ENCODE data around the gene CPSF7. TPM values are rescaled to one million over a fixed set of nuclear protein-coding genes. Genes with fewer than 3 reads are reported as not detected.

Gene CPSF7
- total and polyA plus RNA-seq, 3 experiments from 2014 or later = 32.9 to 140 (median 128) TPM

DNA sequence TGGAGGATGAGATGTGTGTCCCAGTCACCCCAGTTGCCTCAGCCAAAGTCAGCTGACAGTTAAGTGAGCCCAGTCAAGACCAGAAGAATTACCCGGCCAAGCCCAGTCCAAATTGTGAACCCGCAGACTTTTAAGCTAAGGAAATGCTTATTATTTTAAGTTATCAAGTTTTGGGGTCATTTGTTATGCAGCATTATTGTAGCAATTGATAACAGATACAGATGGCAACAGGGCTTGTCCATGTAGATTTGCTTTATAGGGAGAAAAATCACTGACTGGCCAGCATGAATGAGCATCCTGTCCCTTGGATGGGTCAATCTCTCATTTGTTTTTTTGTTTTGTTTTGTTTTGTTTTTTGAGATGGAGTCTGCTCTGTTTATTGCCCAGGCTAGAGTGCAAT is 23.1 kb upstream of the CPSF7 start:
- H3K9me3 ChIP-seq (ENCODE audit: low read length) = no peaks in the 10 kb centered on the region
- no peak overlapping the region for H3K27ac ChIP-seq (ENCODE audit: low read depth, low read length)
- H3K36me3 Mint-ChIP-seq = peaks cover 10 to 80% (median 38%) of the 10 kb centered on the region in 3 donors
- no peak overlapping the region for H3K4me3 ChIP-seq (ENCODE audit: low read length)
- H3K9me3 Mint-ChIP-seq = no peaks in the 10 kb centered on the region
- CTCF ChIA-PET = interaction anchor here (2.0 to 2.3 kb wide), 2 partner anchors 12 to 18 kb away, joined by 4 to 7 read pairs; no protein-coding TSS in a partner anchor
- H3K4me3 Mint-ChIP-seq = no peak overlapping the region
- H3K36me3 ChIP-seq (ENCODE audit: insufficient read depth, low read length) = peaks cover 20% of the 10 kb centered on the region
- peaks cover 1 to 7% (median 7%) of the 10 kb centered on the region in 3 donors for H3K4me1 Mint-ChIP-seq
- no peaks in the 10 kb centered on the region for H3K27me3 ChIP-seq (ENCODE audit: insufficient read depth, low read length, poor library complexity, severe bottlenecking)
- DNase-seq = no peak
- H3K27ac Mint-ChIP-seq = no peak overlapping the region
- POLR2A ChIA-PET = no interaction called here
- H3K4me1 ChIP-seq (ENCODE audit: insufficient read depth, low read length) = no peaks in the 10 kb centered on the region
- H3K27me3 Mint-ChIP-seq = no peaks in the 10 kb centered on the region

DNA sequence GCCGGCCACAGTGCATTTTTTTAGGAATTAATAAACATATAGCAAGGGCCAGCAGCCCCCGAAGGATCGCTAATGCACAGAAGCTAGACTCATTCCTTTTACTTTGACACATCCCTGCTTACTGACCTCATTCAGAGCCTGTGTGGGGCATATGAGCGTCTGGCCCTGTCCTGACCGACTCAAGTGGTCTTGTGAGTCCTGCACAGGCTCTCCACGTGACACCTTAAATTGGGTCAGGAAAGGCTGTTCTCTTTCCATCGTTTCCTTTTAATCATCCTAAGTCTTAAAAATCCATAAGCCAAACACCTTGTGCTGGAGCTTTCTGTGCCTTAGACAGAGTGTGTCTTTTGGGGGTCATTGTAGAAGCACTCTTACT is 18.8 kb upstream of the CPSF7 start:
- CTCF ChIA-PET = interaction anchor here (1.9 kb wide), 1 partner anchor 13 kb away, joined by 11 read pairs; no protein-coding TSS in a partner anchor
- Mint-ChIP-seq H3K36me3 (peaks cover 0 to 82% (median 37%) of the 10 kb centered on the region in 3 donors), H3K4me3 (no peak overlapping the region), H3K27me3 (no peaks in the 10 kb centered on the region), H3K9me3 (no peaks in the 10 kb centered on the region), H3K4me1 (peaks cover 11 to 15% (median 12%) of the 10 kb centered on the region in 3 donors), H3K27ac (peak overlapping the region in 1 of 8 donors; percentile 33)
- DNase-seq = no peak
- no peak overlapping the region for H3K4me3 ChIP-seq (ENCODE audit: low read length)
- POLR2A ChIA-PET = no interaction called here
- peaks cover 40% of the 10 kb centered on the region for H3K36me3 ChIP-seq (ENCODE audit: insufficient read depth, low read length)
- no peak overlapping the region for H3K27ac ChIP-seq (ENCODE audit: low read depth, low read length)
- H3K4me1 ChIP-seq (ENCODE audit: insufficient read depth, low read length) = no peaks in the 10 kb centered on the region
- H3K9me3 ChIP-seq (ENCODE audit: low read length) = no peaks in the 10 kb centered on the region
- H3K27me3 ChIP-seq (ENCODE audit: insufficient read depth, low read length, poor library complexity, severe bottlenecking) = no peaks in the 10 kb centered on the region

DNA sequence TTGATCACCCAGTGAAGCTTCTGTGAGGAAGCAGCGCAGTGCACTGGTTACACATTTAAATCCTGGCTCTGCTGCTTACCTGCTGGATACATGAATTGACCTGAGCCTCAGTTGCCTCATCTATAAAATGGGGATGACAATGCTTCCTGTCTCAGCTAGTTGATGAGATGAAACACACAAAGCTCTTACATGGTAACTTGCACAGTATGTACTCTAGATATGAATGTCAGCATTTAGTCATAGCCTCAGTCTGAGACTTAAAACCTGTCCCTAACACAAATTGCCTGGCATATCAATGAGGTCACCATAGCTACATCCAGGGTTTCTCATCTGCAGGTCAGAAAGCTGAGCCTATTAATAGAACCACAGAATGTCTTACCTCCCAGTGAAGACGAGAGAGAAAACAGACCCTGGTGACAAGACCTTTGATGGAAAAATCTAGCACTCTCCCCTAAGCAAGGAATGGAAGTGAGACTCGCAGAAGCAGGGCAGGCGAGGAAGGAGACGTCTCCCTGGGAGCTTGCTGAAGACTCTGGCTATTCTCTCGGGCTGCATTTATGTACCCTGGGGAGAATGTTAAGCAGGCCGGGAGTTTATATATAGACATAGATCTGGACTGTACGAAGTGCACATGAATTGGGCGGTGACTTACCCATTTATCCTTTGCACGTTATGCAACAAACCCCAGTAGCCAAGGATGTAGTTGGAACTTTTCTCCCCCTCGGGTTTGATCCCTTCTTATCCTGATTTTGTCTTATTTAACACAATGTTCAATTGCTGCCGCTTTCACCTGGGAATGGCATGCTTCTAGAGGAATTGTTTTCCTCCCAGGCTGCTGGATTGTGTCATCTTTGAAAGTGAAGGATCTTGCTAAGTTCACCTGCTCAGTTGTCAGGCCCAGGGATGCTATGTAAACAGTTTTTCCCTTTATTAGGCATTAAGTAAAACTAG is 18.1 kb upstream of the CPSF7 start:
- peaks cover 17 to 20% (median 19%) of the 10 kb centered on the region in 3 donors for H3K4me1 Mint-ChIP-seq
- POLR2A ChIA-PET = no interaction called here
- H3K27ac Mint-ChIP-seq = peak overlapping the region in 4 of 8 donors; percentile 14 to 56 (median 24)
- Histone ChIP-seq H3K27me3 (ENCODE audit: insufficient read depth, low read length, poor library complexity, severe bottlenecking) (no peaks in the 10 kb centered on the region), H3K4me1 (ENCODE audit: insufficient read depth, low read length) (no peaks in the 10 kb centered on the region), H3K9me3 (ENCODE audit: low read length) (no peaks in the 10 kb centered on the region), H3K4me3 (ENCODE audit: low read length) (no peak overlapping the region), H3K36me3 (ENCODE audit: insufficient read depth, low read length) (peaks cover 40% of the 10 kb centered on the region), H3K27ac (ENCODE audit: low read depth, low read length) (no peak overlapping the region)
- no peak overlapping the region for H3K4me3 Mint-ChIP-seq
- peaks cover 0 to 84% (median 41%) of the 10 kb centered on the region in 3 donors for H3K36me3 Mint-ChIP-seq
- CTCF ChIA-PET = interaction anchor here (0.6 to 1.3 kb wide), 5 partner anchors 12 to 112 kb away, joined by 3 to 5 read pairs (median 3); no protein-coding TSS in a partner anchor
- no peaks in the 10 kb centered on the region for H3K9me3 Mint-ChIP-seq
- no peaks in the 10 kb centered on the region for H3K27me3 Mint-ChIP-seq
- no peak for DNase-seq

DNA sequence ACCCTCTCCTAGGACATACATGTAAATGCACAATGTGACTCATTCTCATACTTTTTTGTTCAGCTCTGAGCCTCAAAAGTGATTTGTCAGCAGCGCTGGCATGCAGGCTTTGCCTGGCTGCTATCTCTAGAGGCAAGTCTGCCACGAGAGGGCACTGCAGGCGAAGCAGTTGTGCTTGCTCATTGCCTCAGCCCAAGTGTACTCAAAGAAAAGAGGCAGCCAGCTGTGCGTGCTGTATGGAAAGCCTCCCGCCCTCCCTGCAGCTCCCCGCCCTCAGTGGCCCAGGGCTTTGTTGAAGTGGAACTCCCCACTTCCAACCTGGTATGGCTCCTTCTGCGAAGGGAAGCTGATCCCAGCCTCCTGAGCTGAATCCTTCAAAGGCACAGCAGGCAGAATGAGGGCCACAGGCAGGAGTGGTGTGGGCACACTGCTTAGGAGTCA is 16.5 kb upstream of the CPSF7 start:
- peaks cover 0 to 90% (median 37%) of the 10 kb centered on the region in 3 donors for H3K36me3 Mint-ChIP-seq
- no peaks in the 10 kb centered on the region for H3K9me3 Mint-ChIP-seq
- POLR2A ChIA-PET = no interaction called here
- no peaks in the 10 kb centered on the region for H3K9me3 ChIP-seq (ENCODE audit: low read length)
- no peaks in the 10 kb centered on the region for H3K27me3 ChIP-seq (ENCODE audit: insufficient read depth, low read length, poor library complexity, severe bottlenecking)
- H3K4me1 ChIP-seq (ENCODE audit: insufficient read depth, low read length) = no peaks in the 10 kb centered on the region
- H3K4me3 Mint-ChIP-seq = no peak overlapping the region
- peak overlapping the region in 2 of 8 donors; percentile 47 to 81 for H3K27ac Mint-ChIP-seq
- no peaks in the 10 kb centered on the region for H3K27me3 Mint-ChIP-seq
- H3K4me1 Mint-ChIP-seq = peaks cover 24 to 25% (median 25%) of the 10 kb centered on the region in 3 donors
- no peak overlapping the region for H3K4me3 ChIP-seq (ENCODE audit: low read length)
- H3K36me3 ChIP-seq (ENCODE audit: insufficient read depth, low read length) = peaks cover 40% of the 10 kb centered on the region
- H3K27ac ChIP-seq (ENCODE audit: low read depth, low read length) = no peak overlapping the region
- peak; percentile 20 to 62 (median 33) for DNase-seq
- CTCF ChIA-PET = interaction anchor here (0.7 to 1.6 kb wide), 6 partner anchors 9 to 80 kb away, joined by 3 to 13 read pairs (median 4); partner anchors contain the start of genes CPSF7 and SDHAF2

DNA sequence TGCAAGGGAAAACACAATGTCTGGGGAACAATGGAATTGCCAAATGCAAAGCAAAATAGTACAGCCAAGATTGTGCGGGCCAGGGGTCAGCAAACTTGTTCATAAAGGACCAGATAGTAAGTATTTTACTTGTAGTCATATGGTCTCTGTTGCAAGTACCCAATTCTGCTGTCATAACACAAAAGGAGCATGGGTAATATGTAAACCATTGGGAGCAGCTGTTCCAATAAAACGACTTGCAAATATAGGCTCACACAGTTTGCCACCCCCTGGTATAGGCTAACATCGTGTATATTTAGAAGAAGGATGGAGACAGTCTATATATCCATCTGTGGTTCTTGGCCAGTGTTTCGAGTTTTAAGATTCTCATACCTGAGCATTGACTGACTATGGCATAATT is 15.7 kb upstream of the CPSF7 start:
- ChIA-PET POLR2A (no interaction called here), CTCF (interaction anchor here (0.7 to 1.6 kb wide), 5 partner anchors 9 to 80 kb away, joined by 3 to 13 read pairs (median 4); partner anchors contain the start of genes CPSF7 and SDHAF2)
- Histone ChIP-seq H3K27me3 (ENCODE audit: insufficient read depth, low read length, poor library complexity, severe bottlenecking) (no peaks in the 10 kb centered on the region), H3K4me3 (ENCODE audit: low read length) (no peak overlapping the region), H3K36me3 (ENCODE audit: insufficient read depth, low read length) (peaks cover 40% of the 10 kb centered on the region), H3K4me1 (ENCODE audit: insufficient read depth, low read length) (no peaks in the 10 kb centered on the region), H3K27ac (ENCODE audit: low read depth, low read length) (no peak overlapping the region), H3K9me3 (ENCODE audit: low read length) (no peaks in the 10 kb centered on the region)
- no peaks in the 10 kb centered on the region for H3K27me3 Mint-ChIP-seq
- H3K36me3 Mint-ChIP-seq = peaks cover 0 to 89% (median 35%) of the 10 kb centered on the region in 3 donors
- no peak overlapping the region for H3K4me3 Mint-ChIP-seq
- peaks cover 24 to 25% (median 25%) of the 10 kb centered on the region in 3 donors for H3K4me1 Mint-ChIP-seq
- DNase-seq = no peak
- H3K27ac Mint-ChIP-seq = peak overlapping the region in 1 of 8 donors; percentile 74
- H3K9me3 Mint-ChIP-seq = no peaks in the 10 kb centered on the region

DNA sequence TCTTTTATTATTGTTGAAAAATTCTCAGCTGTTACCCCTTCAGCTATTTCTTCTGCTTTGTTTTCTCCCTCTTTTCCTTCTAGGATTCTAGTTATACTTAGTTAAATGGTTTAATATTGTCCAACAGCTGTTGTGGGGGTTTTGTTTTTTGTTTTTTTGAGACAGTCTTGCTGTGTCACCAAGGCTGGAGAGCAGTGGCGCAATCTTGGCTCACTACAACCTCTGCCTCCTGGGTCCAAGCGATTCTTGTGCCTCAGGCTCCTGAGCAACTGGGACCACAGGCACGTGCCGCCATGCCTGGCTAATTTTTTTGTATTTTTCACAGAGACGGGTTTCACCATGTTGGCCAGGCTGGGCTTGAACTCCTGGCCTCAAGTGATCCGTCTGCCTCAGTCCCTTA is 12.8 kb upstream of the CPSF7 start:
- Histone ChIP-seq H3K27ac (ENCODE audit: low read depth, low read length) (no peak overlapping the region), H3K4me1 (ENCODE audit: insufficient read depth, low read length) (no peaks in the 10 kb centered on the region), H3K9me3 (ENCODE audit: low read length) (no peaks in the 10 kb centered on the region), H3K4me3 (ENCODE audit: low read length) (no peak overlapping the region), H3K36me3 (ENCODE audit: insufficient read depth, low read length) (peaks cover 38% of the 10 kb centered on the region), H3K27me3 (ENCODE audit: insufficient read depth, low read length, poor library complexity, severe bottlenecking) (no peaks in the 10 kb centered on the region)
- H3K36me3 Mint-ChIP-seq = peaks cover 0 to 89% (median 28%) of the 10 kb centered on the region in 3 donors
- no peak for DNase-seq
- POLR2A ChIA-PET = no interaction called here
- CTCF ChIA-PET = no interaction called here
- no peaks in the 10 kb centered on the region for H3K9me3 Mint-ChIP-seq
- H3K27me3 Mint-ChIP-seq = no peaks in the 10 kb centered on the region
- H3K27ac Mint-ChIP-seq = peak overlapping the region in 2 of 8 donors; percentile 17 to 91
- no peak overlapping the region for H3K4me3 Mint-ChIP-seq
- H3K4me1 Mint-ChIP-seq = peaks cover 21 to 28% (median 26%) of the 10 kb centered on the region in 3 donors

DNA sequence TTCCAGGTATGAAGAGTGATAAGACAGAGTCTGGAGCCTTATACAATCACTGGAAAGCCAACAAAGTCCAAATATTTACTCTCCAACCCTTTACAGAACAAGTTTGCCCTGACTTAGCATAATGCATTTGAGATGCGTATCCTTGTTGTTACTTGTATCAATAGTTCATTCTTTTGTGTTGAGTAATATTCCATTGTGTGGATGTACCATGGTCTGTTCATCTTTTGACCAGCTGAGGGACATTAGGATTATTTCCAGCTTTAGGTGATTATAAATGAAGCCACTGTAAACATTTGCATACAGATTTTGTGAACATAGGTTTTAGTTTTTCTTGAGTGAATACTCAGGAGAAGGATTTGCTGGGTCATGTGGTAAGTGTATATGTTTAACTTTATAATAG is 9.8 kb upstream of the CPSF7 start:
- peaks cover 4 to 80% (median 19%) of the 10 kb centered on the region in 3 donors for H3K36me3 Mint-ChIP-seq
- H3K27me3 Mint-ChIP-seq = no peaks in the 10 kb centered on the region
- no peaks in the 10 kb centered on the region for H3K9me3 ChIP-seq (ENCODE audit: low read length)
- no peak overlapping the region for H3K27ac ChIP-seq (ENCODE audit: low read depth, low read length)
- ChIA-PET POLR2A (no interaction called here), CTCF (interaction anchor here (1.4 kb wide), 1 partner anchor 54 kb away, joined by 3 read pairs; no protein-coding TSS in a partner anchor)
- no peak overlapping the region for H3K4me3 Mint-ChIP-seq
- H3K4me3 ChIP-seq (ENCODE audit: low read length) = no peak overlapping the region
- peaks cover 28 to 40% (median 36%) of the 10 kb centered on the region in 3 donors for H3K4me1 Mint-ChIP-seq
- no peak for DNase-seq
- peaks cover 34% of the 10 kb centered on the region for H3K36me3 ChIP-seq (ENCODE audit: insufficient read depth, low read length)
- no peaks in the 10 kb centered on the region for H3K9me3 Mint-ChIP-seq
- H3K4me1 ChIP-seq (ENCODE audit: insufficient read depth, low read length) = peaks cover 17% of the 10 kb centered on the region
- H3K27me3 ChIP-seq (ENCODE audit: insufficient read depth, low read length, poor library complexity, severe bottlenecking) = no peaks in the 10 kb centered on the region
- no peak overlapping the region for H3K27ac Mint-ChIP-seq

DNA sequence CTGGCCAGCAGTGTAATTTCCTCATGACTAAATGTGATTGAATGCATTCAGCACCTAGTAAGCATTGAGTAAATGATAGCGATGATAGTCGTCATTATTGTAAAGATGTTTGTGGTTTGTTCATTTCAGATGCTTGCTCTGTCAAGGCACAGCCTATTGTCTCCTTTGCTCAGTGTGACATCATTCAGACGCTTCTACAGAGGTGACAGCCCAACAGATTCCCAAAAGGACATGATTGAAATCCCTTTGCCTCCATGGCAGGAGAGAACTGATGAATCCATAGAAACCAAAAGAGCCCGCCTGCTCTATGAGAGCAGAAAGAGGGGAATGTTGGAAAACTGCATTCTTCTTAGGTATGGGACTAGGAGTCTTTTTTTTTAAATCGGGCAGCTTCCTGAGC is 7.7 kb upstream of the CPSF7 start:
- Histone ChIP-seq H3K27me3 (ENCODE audit: insufficient read depth, low read length, poor library complexity, severe bottlenecking) (no peaks in the 10 kb centered on the region), H3K4me3 (ENCODE audit: low read length) (no peak overlapping the region), H3K9me3 (ENCODE audit: low read length) (no peaks in the 10 kb centered on the region), H3K4me1 (ENCODE audit: insufficient read depth, low read length) (peaks cover 19% of the 10 kb centered on the region), H3K36me3 (ENCODE audit: insufficient read depth, low read length) (peaks cover 34% of the 10 kb centered on the region), H3K27ac (ENCODE audit: low read depth, low read length) (no peak overlapping the region)
- ChIA-PET POLR2A (no interaction called here), CTCF (interaction anchor here (1.5 kb wide), 1 partner anchor 8 kb away, joined by 3 read pairs; no protein-coding TSS in a partner anchor)
- Mint-ChIP-seq H3K4me3 (no peak overlapping the region), H3K27ac (peak overlapping the region in 2 of 8 donors; percentile 23 to 34), H3K9me3 (no peaks in the 10 kb centered on the region), H3K27me3 (peaks cover 0 to 2% of the 10 kb centered on the region in 2 donors), H3K36me3 (peaks cover 4 to 80% (median 13%) of the 10 kb centered on the region in 3 donors), H3K4me1 (peaks cover 35 to 50% (median 44%) of the 10 kb centered on the region in 3 donors)
- no peak for DNase-seq
